MM.1S (cell line): ENCODE measurements around the gene DENND1A.

ENCODE experiments used
- EZH2 ChIP-seq: fragments of 300-600 bp; sonication (generic); optimal IDR thresholded peaks from 2 replicates; pipeline ENCODE3; 2017; ENCODE audit warnings: low read depth, mild to moderate bottlenecking, antibody characterized with exemption, low read length, mixed read lengths
- TF ChIP-seq, protein P1 (sequence below): fragments of 300-600 bp; sonication (generic); IDR thresholded peaks from 2 replicates; pipeline ENCODE4 v1.5.1; 2016; ENCODE audit warnings: antibody characterized with exemption, low read length, mixed read lengths

DNA sequence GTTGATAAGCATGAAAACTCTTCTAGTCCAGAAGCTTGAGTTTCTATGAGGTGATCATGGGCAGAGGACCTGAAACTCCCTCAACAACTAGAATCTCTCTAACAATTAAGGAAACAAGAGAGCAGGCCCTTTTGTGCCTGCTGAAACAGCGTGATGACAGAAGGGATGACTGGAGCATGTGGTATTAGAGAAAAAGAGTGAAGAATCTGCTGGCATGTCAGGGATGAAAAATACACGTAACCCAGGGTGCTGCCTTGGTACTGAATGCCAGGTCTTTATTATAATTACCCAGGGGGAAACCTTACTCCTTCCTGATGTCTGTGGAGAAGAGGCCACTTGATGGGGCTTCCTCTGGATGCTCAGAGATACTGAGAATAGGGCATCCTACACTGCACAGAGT, 406.1 kb downstream of the DENND1A start:
- TF ChIP-seq, protein P1, sequence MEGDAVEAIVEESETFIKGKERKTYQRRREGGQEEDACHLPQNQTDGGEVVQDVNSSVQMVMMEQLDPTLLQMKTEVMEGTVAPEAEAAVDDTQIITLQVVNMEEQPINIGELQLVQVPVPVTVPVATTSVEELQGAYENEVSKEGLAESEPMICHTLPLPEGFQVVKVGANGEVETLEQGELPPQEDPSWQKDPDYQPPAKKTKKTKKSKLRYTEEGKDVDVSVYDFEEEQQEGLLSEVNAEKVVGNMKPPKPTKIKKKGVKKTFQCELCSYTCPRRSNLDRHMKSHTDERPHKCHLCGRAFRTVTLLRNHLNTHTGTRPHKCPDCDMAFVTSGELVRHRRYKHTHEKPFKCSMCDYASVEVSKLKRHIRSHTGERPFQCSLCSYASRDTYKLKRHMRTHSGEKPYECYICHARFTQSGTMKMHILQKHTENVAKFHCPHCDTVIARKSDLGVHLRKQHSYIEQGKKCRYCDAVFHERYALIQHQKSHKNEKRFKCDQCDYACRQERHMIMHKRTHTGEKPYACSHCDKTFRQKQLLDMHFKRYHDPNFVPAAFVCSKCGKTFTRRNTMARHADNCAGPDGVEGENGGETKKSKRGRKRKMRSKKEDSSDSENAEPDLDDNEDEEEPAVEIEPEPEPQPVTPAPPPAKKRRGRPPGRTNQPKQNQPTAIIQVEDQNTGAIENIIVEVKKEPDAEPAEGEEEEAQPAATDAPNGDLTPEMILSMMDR = no peak
- TF ChIP-seq EZH2 = no peak
